Coronary artery (tissue), 2 donors: Measurements from ENCODE around the gene MRPL43.
"Not testable (repeated sequence)": the region's sequence is repeated elsewhere in the genome, so short reads cannot be mapped to it uniquely, and the experiment has no call there.

Experiments used
- DNase-seq: peaks from one replicate; pipeline ENCODE4 v3.0.0-alpha.2; 2017; ENCODE audit warnings: low spot score
- H3K27ac ChIP-seq, 2 donors: fragments of 200-600 bp; sonication (generic); one replicate each; pipeline ENCODE4 v1.5.1; 2016 to 2019
- H3K4me3 ChIP-seq: fragments of 200-600 bp; sonication (generic); 2 replicates; pipeline ENCODE4 v1.5.1; 2016; ENCODE audit warnings: mild to moderate bottlenecking, moderate library complexity
- CTCF ChIP-seq: fragments of 200-600 bp; sonication (generic); IDR thresholded peaks from one replicate; pipeline ENCODE4 v1.5.1; 2019; ENCODE audit warnings: antibody characterized with exemption

MRPL43 gene

GRCh38 chr10:100976906-100977305 lies 10.4 kb downstream of the MRPL43 start:
- Histone ChIP-seq H3K4me3 (no peak overlapping the region), H3K27ac (no peak overlapping the region)
- no peak for TF ChIP-seq CTCF
- DNase-seq, result peak; percentile 26

- not testable (repeated sequence) for DNase-seq, H3K27ac ChIP-seq, H3K4me3 ChIP-seq
Measured at GRCh38 chr10:100975397-100975796, 11.9 kb downstream of the MRPL43 start.

- peak; percentile 61 for DNase-seq
- Histone ChIP-seq H3K4me3 (no peak overlapping the region), H3K27ac (no peak overlapping the region)
- no peak for TF ChIP-seq CTCF
Measured at GRCh38 chr10:100972904-100973535, 14.3 kb downstream of the MRPL43 start.

- Histone ChIP-seq H3K4me3 (no peak overlapping the region), H3K27ac (no peak overlapping the region)
- peak; percentile 31 for DNase-seq
- TF ChIP-seq CTCF, result no peak
Measured at GRCh38 chr10:100972115-100972903, 15.0 kb downstream of the MRPL43 start.

- H3K27ac ChIP-seq, result no peak overlapping the region
- TF ChIP-seq CTCF, result no peak
- DNase-seq, result peak; percentile 33
- H3K4me3 ChIP-seq, result no peak overlapping the region
Measured at GRCh38 chr10:100970914-100971811, 16.1 kb downstream of the MRPL43 start.

GRCh38 chr10:100970076-100970913 lies 17.0 kb downstream of the MRPL43 start:
- Histone ChIP-seq H3K4me3 (peak overlapping the region; percentile 83), H3K27ac (peak overlapping the region in 1 of 2 donors; percentile 16)
- no peak for TF ChIP-seq CTCF
- DNase-seq, result no peak
